GM12864 (cell line): ENCODE data around the gene DIS3L2.

Source experiments
- DNase-seq: peaks from one replicate; pipeline ENCODE4 v3.0.0-alpha.2; 2011; ENCODE audit warnings: low read depth
- H3K4me3 ChIP-seq: 2 replicates; pipeline ENCODE4 v1.5.1; 2011; ENCODE audit warnings: mild to moderate bottlenecking, low read depth, low read length, control low read depth
- CTCF ChIP-seq: IDR thresholded peaks from 2 replicates; pipeline ENCODE4 v1.5.1; 2011; ENCODE audit warnings: low read depth, mild to moderate bottlenecking, moderate library complexity, low read length, control low read depth, inconsistent platforms; ENCODE audit errors: missing control alignments

Gene DIS3L2

GRCh38 chr2:231935207-231935524 lies 26.3 kb upstream of the DIS3L2 start:
- DNase-seq: no peak
- H3K4me3 ChIP-seq: no peak overlapping the region
- no peak for TF ChIP-seq CTCF

- no peak overlapping the region for H3K4me3 ChIP-seq
- no peak for TF ChIP-seq CTCF
- no peak for DNase-seq
Observed at GRCh38 chr2:231935815-231936214, 25.7 kb upstream of the DIS3L2 start.

DNA sequence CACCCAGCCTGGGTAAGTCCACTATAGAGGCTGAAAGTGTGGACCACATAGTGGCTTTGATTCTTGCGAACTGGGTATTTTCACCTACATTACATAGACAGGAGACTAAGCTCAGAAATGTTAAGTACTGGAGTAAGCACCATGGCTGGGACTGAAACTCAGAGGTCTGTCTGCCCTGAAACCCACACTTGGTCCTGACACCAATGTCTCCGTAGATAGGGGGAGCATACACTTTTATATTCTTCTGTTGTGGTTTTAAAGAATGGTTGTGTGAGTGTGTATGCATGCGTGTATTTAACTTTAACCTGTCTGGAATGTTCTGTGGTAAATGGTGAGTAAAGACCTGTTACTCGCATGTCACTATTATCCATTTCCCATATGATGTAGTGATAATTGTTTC lies 25.0 kb upstream of the DIS3L2 start:
- no peak for TF ChIP-seq CTCF
- DNase-seq: no peak
- no peak overlapping the region for H3K4me3 ChIP-seq

- DNase-seq: no peak
- H3K4me3 ChIP-seq: no peak overlapping the region
- TF ChIP-seq CTCF: no peak
Observed at GRCh38 chr2:231937057-231937456, 24.5 kb upstream of the DIS3L2 start.

DNA sequence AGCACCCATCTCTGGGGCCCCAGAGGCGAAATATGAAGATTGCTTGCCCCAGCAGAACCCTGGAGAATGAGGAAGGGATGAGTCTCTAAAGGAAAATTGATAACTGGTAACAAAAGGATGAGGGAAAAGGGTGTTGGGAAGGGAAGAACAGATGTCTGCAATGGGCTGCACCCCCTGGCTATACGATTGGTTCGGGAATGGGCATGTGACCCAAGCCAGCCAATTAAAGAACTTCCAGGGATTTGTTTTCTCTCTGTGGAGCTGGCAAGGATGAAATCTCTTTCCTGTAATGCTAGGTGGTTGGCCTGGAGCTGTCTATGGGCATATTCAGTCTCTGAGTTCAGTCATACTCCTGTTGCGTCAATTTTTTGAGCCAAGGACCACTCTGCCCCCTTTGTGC lies 22.5 kb upstream of the DIS3L2 start:
- no peak overlapping the region for H3K4me3 ChIP-seq
- DNase-seq: no peak
- no peak for TF ChIP-seq CTCF

- no peak overlapping the region for H3K4me3 ChIP-seq
- no peak for DNase-seq
- no peak for TF ChIP-seq CTCF
Observed at GRCh38 chr2:231940795-231941194, 20.7 kb upstream of the DIS3L2 start.

DNA sequence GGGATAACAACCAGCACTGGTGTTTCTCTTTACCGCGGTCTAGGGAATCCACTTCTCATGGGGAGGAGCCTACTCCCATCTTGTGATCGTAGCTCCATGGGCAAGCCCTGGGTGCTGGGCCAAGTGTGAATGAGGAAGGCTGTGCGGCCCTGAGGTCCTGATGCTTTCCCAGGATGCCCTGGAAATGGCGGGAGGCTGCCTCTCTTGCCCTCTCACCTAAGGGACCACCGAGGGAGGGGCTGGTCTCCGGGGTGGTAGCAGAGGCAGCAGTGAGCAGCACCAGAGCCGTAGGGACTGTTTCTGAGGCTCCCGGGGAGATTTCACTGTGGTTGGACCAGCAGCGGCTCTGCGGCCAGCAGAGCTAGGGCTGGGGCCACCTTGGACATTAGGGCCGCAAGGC lies 19.8 kb upstream of the DIS3L2 start:
- H3K4me3 ChIP-seq: no peak overlapping the region
- no peak for DNase-seq
- no peak for TF ChIP-seq CTCF
